Upper lobe of left lung (tissue), 6 donors: ENCODE measurements around the gene TUFT1. TPM values are rescaled to one million over a fixed set of nuclear protein-coding genes. Genes with fewer than 3 reads are reported as not detected.
A peak's percentile ranks its signal among the peaks of the same experiment; 100 is the strongest.

Experiments used
- ATAC-seq, 2 donors: fragments of 200-7000 bp; cut with Tn5 transposase; one replicate each; pipeline ENCODE4 v1.9.1; 2022; ENCODE audit warnings: mild to moderate bottlenecking in 2 of 2, moderate library complexity in 2 of 2; ENCODE audit not compliant: low FRiP score in 2 of 2
- DNase-seq, 2 donors: peaks; one replicate each; pipeline ENCODE4 v3.0.0-alpha.2; 2019 to 2020
- H3K27ac ChIP-seq, 4 donors: fragments of 200-600 bp; sonication (generic); one replicate each; pipeline ENCODE4 v1.5.1; 2016 to 2019
- H3K27me3 ChIP-seq, 4 donors: fragments of 200-600 bp; sonication (generic); one replicate each; pipeline ENCODE4 v1.5.1; 2017 to 2019
- H3K36me3 ChIP-seq, 4 donors: fragments of 200-600 bp; sonication (generic); one replicate each; pipeline ENCODE4 v1.5.1; 2016 to 2019
- H3K4me1 ChIP-seq, 4 donors: fragments of 200-600 bp; sonication (generic); one replicate each; pipeline ENCODE4 v1.5.1; 2018 to 2019
- H3K4me3 ChIP-seq, 4 donors: fragments of 200-600 bp; sonication (generic); one replicate each; pipeline ENCODE4 v1.5.1; 2017 to 2019; ENCODE audit warnings: mild to moderate bottlenecking in 2 of 4, moderate library complexity in 1 of 4
- H3K9me3 ChIP-seq, 4 donors: fragments of 200-600 bp; sonication (generic); one replicate each; pipeline ENCODE4 v1.5.1; 2018 to 2019
- CTCF ChIP-seq, 6 experiments: fragments of 450-650 bp in 4 of 6; fragments of 200-600 bp in 2 of 6; sonication (generic) in 2 of 6; IDR thresholded peaks; one replicate each; pipeline ENCODE4 v1.5.1; 2016 to 2019; ENCODE audit warnings: antibody characterized with exemption in 6 of 6
- EP300 ChIP-seq, 4 donors: sonication (generic); formaldehyde crosslinking; IDR thresholded peaks; one replicate each; pipeline ENCODE4 v1.5.1; 2017; ENCODE audit warnings: antibody characterized with exemption in 4 of 4, control low read depth in 2 of 4
- POLR2A ChIP-seq, 4 donors: fragments of 450-650 bp; IDR thresholded peaks; one replicate each; pipeline ENCODE4 v1.5.1; 2016 to 2017; ENCODE audit warnings: antibody characterized with exemption in 4 of 4, mild to moderate bottlenecking in 2 of 4
- POLR2AphosphoS5 ChIP-seq, 2 donors: sonication (generic); formaldehyde crosslinking; IDR thresholded peaks; one replicate each; pipeline ENCODE4 v1.5.1; 2017; ENCODE audit warnings: antibody characterized with exemption in 2 of 2
- WGBS, 2 donors: methylation state at CpG; one replicate each; pipeline ENCODE4 v1.1.5; 2017 to 2018; 5-methylcytosine and 5-hydroxymethylcytosine counted together
- total RNA-seq, 6 donors: library from RNA; depleted of rRNA in 4 of 6; stranded (reverse); fragments of >200 nt in 4 of 6; gene quantifications; one replicate each; pipeline versions ENCODE4 v1.1.0 to v1.2.1, GENCODE V29; 2016 to 2021
- donor health status: DM: no; HTN: no; CAD: no; lungs with moderate emphysema.
- donor health status: DM: no; HTN: yes; CAD: no; lungs with severe emphysema.

The TUFT1 gene
- total RNA-seq, 6 donors from 2014 or later: 9.9 to 18.1 (median 12.5) TPM

DNA sequence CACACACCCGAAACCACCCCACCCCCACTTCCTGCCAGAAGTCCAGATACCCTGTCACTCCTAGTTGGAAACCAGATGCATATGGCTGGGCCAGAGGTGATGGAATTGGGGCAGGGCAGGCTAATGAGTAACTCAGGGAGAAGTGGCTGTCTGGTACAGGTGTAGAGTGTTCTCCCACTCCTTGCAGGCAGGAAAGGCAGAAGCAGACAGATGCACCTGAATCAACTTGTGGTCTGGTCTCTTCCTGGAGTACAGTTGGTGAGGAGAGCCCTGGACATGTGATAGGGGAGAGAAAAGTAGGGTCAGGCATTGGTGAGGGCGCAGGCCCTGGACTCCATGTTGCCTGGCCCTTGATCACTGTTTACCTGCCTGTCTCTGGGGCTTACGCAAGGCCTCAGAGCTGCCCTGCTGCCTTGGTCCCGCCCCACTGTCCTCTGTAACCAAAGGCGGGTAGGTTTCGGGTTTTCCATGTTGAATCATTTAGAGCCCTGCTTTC is 26.4 kb upstream of the TUFT1 start:
- WGBS, 2 donors: 34 to 62% methylated on average over 2 to 6 of the region's 6 CpGs
- Histone ChIP-seq H3K27ac (peak overlapping the region; percentile 73 to 87 (median 84)), H3K9me3 (no peaks in the 10 kb centered on the region), H3K36me3 (peaks cover 0 to 2% (median under 1%) of the 10 kb centered on the region in 4 donors), H3K4me1 (peaks cover 11 to 40% (median 23%) of the 10 kb centered on the region in 4 donors), H3K27me3 (no peaks in the 10 kb centered on the region), H3K4me3 (peak overlapping the region in 3 of 4 donors; percentile 66 to 92 (median 79))
- TF ChIP-seq EP300 (IDR thresholded peaks at IDR 0.05) (peak in 2 of 4 donors; percentile 31 to 81), POLR2AphosphoS5 (IDR thresholded peaks at IDR 0.05) (peak; percentile 36 to 67), CTCF (IDR thresholded peaks at IDR 0.05) (no peak), POLR2A (IDR thresholded peaks at IDR 0.05) (peak in 2 of 4 donors; percentile 20 to 24)
- ATAC-seq (peak; percentile 23 to 86), DNase-seq (peak in 1 of 2 donors; percentile 87)

DNA sequence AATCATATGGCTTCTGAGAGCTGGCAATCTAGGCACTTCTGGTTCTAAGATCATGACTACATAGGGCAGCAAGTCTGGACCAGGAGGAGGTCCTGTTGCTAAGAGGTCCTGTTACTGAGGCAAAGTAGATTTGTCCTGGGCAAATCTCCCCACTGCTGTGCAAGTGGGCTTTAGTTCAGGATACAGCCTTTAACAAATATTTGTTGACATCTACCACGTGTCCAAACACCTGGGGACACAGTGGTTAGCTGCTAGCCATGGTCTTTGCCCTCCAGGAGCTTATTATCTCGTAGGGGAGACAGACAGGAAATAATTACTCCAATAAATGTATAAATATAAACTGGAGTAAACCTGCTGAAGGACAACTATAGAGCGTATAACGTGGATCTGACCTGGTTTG is 25.7 kb upstream of the TUFT1 start:
- H3K4me3 ChIP-seq: no peak overlapping the region
- peaks cover 11 to 40% (median 23%) of the 10 kb centered on the region in 4 donors for H3K4me1 ChIP-seq
- 72% methylated on average over 4 of the region's 4 CpGs for WGBS, 2 donors
- no peaks in the 10 kb centered on the region for H3K27me3 ChIP-seq
- peak overlapping the region; percentile 73 to 87 (median 84) for H3K27ac ChIP-seq
- no peak for TF ChIP-seq CTCF (IDR thresholded peaks at IDR 0.05)
- TF ChIP-seq POLR2AphosphoS5 (IDR thresholded peaks at IDR 0.05): no peak
- TF ChIP-seq POLR2A (IDR thresholded peaks at IDR 0.05): no peak
- no peak for TF ChIP-seq EP300 (IDR thresholded peaks at IDR 0.05)
- peaks cover 0 to 8% (median 3%) of the 10 kb centered on the region in 4 donors for H3K36me3 ChIP-seq
- DNase-seq (no peak), ATAC-seq (no peak)
- H3K9me3 ChIP-seq: no peaks in the 10 kb centered on the region

- H3K9me3 ChIP-seq: no peaks in the 10 kb centered on the region
- no peak for DNase-seq
- no peak for ATAC-seq
- peak overlapping the region; percentile 73 to 87 (median 84) for H3K27ac ChIP-seq
- WGBS, 2 donors: 91 to 95% methylated on average over 4 of the region's 4 CpGs
- H3K27me3 ChIP-seq: no peaks in the 10 kb centered on the region
- TF ChIP-seq POLR2A (IDR thresholded peaks at IDR 0.05) (no peak), EP300 (IDR thresholded peaks at IDR 0.05) (no peak)
- peaks cover 0 to 8% (median 3%) of the 10 kb centered on the region in 4 donors for H3K36me3 ChIP-seq
- H3K4me1 ChIP-seq: peaks cover 11 to 40% (median 21%) of the 10 kb centered on the region in 4 donors
- no peak overlapping the region for H3K4me3 ChIP-seq
These were observed 24.8 kb upstream of the TUFT1 start for GRCh38 chr1:151515265-151515664.

DNA sequence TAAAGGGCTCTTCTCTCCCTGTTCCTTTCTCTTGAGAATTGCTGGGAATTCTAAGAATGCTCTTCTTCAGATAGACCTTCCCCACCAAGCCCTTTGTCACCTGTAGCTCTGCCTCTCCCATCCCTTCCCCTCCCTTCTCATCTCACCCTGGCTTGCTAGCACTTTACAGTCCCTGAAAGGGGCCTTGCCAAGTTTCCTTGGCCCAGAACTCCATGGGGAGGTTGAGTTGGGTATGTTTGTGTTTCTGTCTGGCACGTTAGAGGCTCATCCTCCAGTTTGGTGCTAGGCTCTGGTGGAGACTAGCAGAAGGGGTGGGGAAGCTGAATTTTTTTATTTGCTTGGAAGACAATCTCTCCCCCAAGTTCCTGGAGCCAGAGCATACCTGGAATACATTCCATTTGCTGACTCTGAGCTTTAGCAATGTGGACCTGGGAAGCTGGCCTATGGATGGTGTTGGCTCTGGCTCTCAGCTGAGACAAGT is 24.0 kb upstream of the TUFT1 start:
- no peak for ATAC-seq
- H3K4me3 ChIP-seq: no peak overlapping the region
- peaks cover 11 to 35% (median 20%) of the 10 kb centered on the region in 4 donors for H3K4me1 ChIP-seq
- no peak for TF ChIP-seq CTCF (IDR thresholded peaks at IDR 0.05)
- peaks cover 0 to 8% (median 3%) of the 10 kb centered on the region in 4 donors for H3K36me3 ChIP-seq
- peak overlapping the region; percentile 12 to 87 (median 54) for H3K27ac ChIP-seq
- WGBS, 2 donors: 36 to 75% methylated on average over 1 of the region's 1 CpG
- DNase-seq: peak in 1 of 2 donors; percentile 32
- no peaks in the 10 kb centered on the region for H3K9me3 ChIP-seq
- no peaks in the 10 kb centered on the region for H3K27me3 ChIP-seq

DNA sequence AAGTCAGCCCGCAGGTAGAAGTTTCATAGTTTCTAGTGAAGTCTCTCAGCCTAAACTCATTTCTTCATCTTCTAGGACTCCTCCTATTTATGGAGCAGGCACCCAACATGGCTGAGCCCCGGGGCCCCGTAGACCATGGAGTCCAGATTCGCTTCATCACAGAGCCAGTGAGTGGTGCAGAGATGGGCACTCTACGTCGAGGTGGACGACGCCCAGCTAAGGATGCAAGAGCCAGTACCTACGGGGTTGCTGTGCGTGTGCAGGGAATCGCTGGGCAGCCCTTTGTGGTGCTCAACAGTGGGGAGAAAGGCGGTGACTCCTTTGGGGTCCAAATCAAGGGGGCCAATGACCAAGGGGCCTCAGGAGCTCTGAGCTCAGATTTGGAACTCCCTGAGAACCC is 21.7 kb upstream of the TUFT1 start:
- DNase-seq: no peak
- Histone ChIP-seq H3K27ac (peak overlapping the region in 1 of 4 donors; percentile 30), H3K9me3 (no peaks in the 10 kb centered on the region), H3K4me1 (peaks cover 0 to 22% (median 7%) of the 10 kb centered on the region in 4 donors), H3K36me3 (peaks cover 0 to 8% (median 3%) of the 10 kb centered on the region in 4 donors), H3K27me3 (no peaks in the 10 kb centered on the region), H3K4me3 (no peak overlapping the region)
- ATAC-seq: no peak
- TF ChIP-seq CTCF (IDR thresholded peaks at IDR 0.05) (no peak), POLR2A (IDR thresholded peaks at IDR 0.05) (no peak), POLR2AphosphoS5 (IDR thresholded peaks at IDR 0.05) (no peak), EP300 (IDR thresholded peaks at IDR 0.05) (no peak)
- WGBS, 2 donors: 95 to 97% methylated on average over 11 to 12 of the region's 12 CpGs
